Breast epithelium (tissue), 3 donors: ENCODE measurements around the gene RAB27A.

Experiments used
- POLR2A ChIP-seq: fragments of 450-650 bp; IDR thresholded peaks from one replicate; pipeline ENCODE4 v1.6.1; 2016; ENCODE audit warnings: antibody characterized with exemption, mild to moderate bottlenecking, moderate library complexity
- POLR2AphosphoS5 ChIP-seq, 3 donors: sonication (generic); formaldehyde crosslinking; IDR thresholded peaks; one replicate each; pipeline ENCODE4 v1.6.1; 2017; ENCODE audit warnings: antibody characterized with exemption in 3 of 3
- TF ChIP-seq, protein P1 (sequence below), 3 donors: fragments of 450-650 bp; IDR thresholded peaks; one replicate each; pipeline ENCODE4 v1.5.1; 2016 to 2017; ENCODE audit warnings: antibody characterized with exemption in 3 of 3, mild to moderate bottlenecking in 3 of 3, moderate library complexity in 3 of 3

DNA sequence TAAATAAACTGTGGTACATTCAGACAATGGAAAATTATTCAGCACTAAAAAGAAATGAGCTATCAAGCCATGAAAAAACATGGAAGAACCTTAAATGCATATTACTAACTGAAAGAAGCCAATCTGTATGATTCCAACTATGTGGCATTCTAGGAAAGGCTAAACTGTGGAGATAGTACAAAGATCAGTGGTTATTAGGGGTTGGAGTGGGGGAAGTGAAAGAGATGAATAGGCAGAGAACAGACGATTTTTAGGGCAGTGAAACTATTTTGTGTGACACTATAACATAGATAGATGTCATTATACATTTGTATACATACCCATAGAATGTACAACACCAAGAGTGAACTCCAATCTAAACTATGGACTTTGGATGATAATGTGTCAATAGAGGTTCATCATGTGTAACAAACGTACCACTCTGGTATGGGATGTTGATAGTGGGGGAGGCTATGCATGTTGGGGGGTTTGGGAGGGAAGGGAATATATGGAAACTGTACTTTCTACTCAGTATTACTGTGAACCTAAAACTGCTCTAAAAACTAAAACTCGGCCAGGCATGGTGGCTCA is 29.0 kb downstream of the RAB27A start:
- TF ChIP-seq, protein P1, sequence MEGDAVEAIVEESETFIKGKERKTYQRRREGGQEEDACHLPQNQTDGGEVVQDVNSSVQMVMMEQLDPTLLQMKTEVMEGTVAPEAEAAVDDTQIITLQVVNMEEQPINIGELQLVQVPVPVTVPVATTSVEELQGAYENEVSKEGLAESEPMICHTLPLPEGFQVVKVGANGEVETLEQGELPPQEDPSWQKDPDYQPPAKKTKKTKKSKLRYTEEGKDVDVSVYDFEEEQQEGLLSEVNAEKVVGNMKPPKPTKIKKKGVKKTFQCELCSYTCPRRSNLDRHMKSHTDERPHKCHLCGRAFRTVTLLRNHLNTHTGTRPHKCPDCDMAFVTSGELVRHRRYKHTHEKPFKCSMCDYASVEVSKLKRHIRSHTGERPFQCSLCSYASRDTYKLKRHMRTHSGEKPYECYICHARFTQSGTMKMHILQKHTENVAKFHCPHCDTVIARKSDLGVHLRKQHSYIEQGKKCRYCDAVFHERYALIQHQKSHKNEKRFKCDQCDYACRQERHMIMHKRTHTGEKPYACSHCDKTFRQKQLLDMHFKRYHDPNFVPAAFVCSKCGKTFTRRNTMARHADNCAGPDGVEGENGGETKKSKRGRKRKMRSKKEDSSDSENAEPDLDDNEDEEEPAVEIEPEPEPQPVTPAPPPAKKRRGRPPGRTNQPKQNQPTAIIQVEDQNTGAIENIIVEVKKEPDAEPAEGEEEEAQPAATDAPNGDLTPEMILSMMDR (IDR thresholded peaks at IDR 0.05): no peak
- TF ChIP-seq POLR2A: no peak
- no peak for TF ChIP-seq POLR2AphosphoS5 (IDR thresholded peaks at IDR 0.05)
